ENCODE measurements around the gene APRT.
A peak's percentile ranks its signal among the peaks of the same experiment; 100 is the strongest.
"Not testable (repeated sequence)": the region's sequence is repeated elsewhere in the genome, so short reads cannot be mapped to it uniquely, and the experiment has no call there.

The APRT gene

DNA sequence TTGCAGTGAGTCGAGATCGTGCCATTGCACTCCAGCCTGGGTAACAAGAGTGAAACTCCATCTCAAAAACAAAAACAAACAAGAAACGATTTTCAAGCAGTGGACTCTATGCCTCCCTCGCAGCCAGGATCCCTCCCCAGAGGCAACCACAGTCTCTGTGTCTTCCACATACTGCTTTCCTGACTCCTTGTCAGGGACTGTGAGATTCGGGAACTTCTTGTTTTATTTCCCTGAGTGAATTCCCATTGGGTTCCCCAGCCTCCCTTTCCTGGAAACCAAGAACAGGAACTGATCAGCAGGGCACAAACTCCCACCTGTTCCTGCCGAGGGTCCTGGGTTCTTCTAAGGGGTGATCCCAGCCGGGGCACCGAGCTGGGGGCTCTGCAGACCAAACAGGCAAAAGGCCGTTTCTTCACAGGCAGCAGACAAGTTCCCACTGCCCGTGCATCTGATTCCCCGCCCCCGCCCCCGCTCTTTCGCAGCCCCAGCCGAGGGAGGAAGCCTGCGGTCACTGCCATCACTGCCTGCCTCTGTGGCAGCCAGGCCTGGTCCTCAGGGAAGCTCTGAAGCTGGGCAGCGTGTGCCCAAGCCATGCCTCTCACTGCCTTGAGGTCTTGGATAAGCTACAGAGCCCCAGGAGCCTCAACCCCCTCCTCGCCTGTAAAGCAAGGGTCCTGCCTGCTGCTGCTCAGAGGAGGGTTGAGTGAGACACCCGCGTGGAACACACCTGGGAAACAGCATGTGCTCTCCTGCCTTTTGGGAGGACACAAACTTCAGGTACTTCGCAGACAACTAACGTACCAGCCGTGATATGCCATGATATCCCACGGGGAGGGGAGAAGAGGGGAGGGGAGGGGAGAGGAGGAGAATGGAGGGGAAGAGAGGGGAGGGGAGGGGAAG lies 21.2 kb downstream of the APRT start:
- peak in 1 of 2 donors; percentile 63 for DNase-seq (ENCODE audit: extremely low read depth in 1 of 2, low read depth in 1 of 2)

DNA sequence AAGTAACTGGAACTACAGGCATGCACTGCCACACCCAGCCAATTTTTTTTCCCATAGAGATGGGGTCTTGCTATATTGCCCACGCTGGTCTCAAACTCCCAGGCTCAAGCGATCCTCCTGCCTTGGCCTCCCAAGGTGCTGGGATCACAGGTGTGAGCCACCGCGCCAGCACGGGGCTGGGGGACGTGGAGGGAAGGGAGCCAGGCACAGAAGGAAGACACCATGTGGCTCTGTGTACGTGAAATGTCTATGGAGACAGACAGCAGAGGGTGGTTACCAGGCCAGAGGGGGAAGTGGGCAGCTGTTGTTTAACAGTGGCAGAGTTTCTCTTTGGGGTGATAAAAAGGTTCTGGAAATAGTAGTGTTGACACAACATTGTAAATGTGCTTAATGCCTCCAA lies 22.1 kb downstream of the APRT start:
- DNase-seq (ENCODE audit: extremely low read depth in 1 of 2, low read depth in 1 of 2): no peak

DNA sequence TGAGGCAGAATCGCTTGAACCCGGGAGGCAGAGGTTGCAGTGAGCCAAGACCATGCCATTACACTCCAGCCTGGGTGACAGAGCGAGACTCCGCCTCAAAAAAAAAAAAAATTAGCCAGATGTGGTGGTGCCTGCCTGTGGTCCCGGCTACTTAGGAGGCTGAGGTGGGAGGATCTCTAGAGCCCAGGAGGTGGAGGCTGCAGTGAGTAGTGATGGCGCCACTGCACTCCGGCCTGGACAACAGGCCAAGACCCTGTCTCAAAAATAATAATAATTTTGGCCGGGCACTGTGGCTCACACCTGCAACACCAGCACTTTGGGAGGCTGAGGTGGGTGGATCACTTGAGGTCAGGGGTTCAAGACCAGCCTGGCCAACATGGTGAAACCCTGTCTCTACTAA lies 23.0 kb downstream of the APRT start:
- DNase-seq (ENCODE audit: extremely low read depth in 1 of 2, low read depth in 1 of 2): not testable (repeated sequence)

DNA sequence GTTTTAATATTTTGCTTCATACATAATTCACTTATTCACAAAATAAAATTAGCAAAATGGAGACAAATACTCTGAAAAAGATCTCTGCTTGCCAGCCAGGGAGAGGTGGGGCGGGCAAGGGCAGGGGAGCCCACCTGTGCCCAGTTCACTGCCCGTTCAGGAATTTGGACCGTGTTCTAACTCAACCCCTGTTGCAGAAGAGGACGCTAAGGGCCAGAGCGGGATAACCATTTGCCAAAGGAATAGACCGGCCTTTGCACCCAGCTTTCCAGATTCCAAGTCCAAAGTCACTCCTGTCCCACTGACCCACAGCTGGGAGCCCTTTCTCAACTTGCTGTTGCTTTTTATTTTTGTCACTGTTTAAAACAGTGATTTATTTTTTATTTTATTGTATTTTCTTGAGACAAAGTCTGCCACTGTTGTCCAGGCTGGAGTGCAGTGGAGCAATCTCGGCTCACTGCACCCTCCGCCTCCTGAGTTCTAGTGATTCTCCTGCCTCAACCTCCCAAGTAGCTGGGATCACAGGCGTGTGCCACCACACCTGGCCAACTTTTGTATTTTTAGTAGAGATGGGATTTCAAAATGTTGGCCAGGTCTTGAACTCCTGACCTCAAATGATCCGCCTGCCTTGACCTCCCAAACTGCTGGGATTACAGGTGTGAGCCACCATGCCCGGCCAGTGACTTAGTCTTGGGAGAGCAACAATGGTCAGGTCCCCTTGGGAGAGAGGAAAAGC lies 24.0 kb downstream of the APRT start:
- no peak for DNase-seq (ENCODE audit: extremely low read depth in 1 of 2, low read depth in 1 of 2)

DNA sequence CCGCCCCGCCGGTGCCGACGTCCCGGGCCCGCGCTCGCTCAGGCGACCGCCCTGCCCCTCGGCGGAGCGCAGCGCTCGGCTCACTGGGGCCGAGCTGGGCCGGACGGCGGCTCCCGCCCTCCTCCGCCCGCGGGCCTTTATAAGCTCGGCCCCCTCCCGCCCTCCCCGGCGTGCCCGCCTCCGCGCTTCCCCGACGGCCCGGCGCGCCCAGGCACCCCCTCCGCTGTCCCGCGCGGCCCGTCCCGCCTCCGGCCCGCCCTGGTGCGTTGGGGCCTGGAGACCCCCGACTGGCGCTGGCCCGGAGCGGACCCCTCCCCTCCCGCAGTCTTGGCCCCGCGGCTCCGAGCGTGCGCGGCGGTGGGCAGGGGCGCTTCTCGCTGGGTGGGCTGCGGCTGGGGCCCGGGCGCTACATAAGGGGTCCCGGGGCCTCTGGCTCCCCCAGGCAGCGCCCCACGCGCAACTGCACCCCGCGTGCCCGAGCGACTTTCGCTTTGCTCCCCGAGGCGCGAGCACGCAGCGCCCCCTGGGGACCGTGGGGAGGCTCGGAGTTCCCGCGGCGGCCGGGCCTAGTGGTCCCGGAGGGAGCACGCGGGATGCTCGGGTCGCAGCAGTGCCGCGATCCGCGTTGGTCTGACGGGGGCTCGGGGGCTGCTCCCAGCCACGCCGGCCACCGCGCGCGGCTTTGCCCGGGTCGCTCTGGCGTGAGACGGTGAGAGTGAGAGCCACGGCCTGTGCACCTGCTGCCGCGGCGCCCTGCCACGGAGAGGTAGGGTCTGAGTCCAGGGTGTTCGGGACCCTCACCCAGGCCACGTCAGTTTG lies 26.4 kb downstream of the APRT start, which contains the start of gene PIEZO1:
TSS of gene PIEZO1 (minus strand) at position 115 of the 819 bp plus-strand sequence. CDS start 256 bp downstream, outside the sequence.
- DNase-seq (ENCODE audit: extremely low read depth in 1 of 2, low read depth in 1 of 2): no peak

DNA sequence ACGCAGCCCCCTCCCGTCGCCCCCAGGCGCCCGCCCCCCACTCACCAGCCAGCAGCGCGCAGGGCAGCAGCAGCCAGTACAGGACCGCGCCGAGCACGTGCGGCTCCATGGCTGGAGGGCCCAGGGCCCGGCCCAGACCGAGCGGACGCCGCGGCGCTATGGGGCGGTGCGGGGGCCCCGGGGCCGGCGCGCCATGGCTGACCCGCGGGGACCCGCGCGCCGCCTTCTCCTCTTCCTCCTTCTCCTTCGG lies 26.9 kb downstream of the APRT start:
- DNase-seq (ENCODE audit: extremely low read depth in 1 of 2, low read depth in 1 of 2): no peak

DNA sequence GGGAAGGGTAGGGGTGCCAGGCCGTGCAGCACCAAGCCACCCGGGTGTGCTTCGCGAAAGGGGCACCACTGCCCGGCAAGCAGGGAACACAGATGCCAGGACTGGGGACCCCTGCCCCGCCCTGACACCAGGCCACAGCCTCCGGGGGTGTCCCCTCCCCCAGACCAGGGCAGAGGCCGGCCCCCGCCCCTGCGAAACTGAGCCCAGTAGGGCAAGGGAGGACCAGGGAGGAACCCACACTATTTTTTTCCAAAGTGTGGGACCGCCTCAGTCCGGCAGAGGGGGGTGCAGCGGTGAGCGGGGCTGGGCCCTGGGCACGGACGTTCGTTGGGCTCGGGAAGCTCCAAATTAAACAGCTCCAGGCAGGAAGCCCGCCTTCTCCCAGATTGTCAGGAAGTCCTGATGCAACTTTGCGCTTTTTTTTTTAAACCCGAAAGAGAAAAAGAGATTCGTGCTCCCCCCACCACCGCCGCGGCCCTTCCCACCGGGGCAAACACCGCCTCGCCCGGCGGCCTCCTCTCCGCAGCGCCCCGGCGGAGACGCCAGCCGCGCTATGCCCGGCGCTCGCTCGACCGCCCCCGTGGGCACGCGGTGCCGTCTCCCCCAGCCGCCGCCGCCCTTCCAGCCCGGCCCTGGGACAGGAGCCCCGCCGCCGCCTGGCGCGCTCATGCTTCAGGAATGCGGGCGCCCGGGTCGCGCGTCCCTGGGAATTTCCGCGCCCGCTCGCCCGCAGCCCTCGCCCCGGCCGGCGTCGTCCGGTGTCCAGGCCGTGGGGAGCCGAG lies 27.5 kb downstream of the APRT start:
- DNase-seq (ENCODE audit: extremely low read depth in 1 of 2, low read depth in 1 of 2): no peak

DNA sequence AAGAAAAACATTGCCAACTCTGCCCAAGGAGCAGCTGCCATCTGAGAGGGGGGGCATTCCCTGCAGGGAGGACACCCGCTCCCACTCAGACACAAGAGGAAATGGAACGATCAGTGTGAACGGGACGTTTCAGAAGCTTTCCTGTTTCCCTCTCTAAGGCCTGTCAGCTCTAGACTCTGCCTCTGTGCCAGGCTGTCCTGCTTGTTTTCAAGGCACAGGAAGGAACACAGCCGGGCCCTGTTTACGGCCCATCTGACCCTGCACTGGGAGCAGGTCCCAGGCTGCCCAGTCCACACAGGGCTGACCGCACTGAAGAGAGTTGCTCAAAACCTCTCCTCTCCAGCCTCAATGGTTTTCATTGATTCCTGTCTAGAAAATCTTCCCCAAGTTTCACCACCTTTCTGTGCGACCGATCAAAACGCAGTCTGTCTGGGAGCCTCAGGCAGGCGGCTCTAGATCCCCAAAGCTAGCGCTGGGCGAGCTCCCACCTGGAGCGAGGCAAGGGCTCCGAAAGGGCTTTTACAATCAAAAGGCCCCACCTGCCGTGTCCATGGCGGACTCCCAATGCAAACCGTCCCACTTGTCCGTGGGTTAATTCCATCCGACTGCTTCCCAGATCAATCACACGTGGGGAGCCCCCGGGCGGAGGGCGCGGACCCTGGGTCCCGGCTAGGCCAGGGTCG lies 28.2 kb downstream of the APRT start:
- DNase-seq (ENCODE audit: extremely low read depth in 1 of 2, low read depth in 1 of 2): no peak

DNA sequence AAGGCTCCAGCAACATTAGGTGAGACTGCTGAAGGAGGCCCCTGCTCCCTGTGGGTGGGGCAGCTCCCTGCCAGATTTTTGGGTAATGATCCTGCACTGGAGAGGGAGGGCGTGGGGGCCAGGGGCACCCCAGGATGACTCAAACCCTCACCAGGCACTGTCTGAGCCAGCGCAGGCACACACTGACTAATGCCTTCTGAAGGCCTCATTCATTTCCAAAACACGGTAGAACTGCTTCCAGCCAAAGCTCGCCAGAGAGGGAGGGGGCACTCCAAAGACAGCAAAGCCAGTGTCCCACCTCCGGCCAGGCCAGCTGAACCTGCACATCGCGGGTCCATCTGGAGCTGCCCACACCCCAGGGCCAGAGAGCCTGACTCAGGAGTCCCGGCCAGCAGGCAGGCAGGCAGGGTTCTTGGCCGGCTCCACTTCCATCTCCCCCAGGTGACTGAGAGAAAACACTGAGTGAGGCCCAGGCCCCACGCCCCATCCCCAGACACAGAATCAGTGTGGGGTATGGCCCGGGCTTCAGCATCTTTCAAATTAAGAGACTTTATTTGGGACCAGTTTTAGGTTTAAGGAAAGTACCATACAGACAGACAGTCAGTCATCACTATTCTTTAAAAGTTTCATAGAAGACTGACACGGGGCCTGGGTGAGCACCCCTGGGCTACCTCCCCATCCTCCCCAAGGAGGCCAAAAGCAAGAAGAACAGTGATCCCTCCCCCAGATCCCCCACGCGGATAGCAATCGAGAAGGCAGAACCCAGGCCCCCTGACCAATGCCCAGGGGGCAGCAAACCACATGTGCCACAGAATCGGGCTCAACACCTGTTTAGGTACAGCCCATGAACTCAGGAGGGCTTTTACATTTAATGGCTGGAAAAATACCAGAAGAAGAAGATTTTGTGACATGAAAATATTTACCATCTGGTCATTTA lies 29.0 kb downstream of the APRT start:
- DNase-seq (ENCODE audit: extremely low read depth in 1 of 2, low read depth in 1 of 2): peak; percentile 56 to 83

DNA sequence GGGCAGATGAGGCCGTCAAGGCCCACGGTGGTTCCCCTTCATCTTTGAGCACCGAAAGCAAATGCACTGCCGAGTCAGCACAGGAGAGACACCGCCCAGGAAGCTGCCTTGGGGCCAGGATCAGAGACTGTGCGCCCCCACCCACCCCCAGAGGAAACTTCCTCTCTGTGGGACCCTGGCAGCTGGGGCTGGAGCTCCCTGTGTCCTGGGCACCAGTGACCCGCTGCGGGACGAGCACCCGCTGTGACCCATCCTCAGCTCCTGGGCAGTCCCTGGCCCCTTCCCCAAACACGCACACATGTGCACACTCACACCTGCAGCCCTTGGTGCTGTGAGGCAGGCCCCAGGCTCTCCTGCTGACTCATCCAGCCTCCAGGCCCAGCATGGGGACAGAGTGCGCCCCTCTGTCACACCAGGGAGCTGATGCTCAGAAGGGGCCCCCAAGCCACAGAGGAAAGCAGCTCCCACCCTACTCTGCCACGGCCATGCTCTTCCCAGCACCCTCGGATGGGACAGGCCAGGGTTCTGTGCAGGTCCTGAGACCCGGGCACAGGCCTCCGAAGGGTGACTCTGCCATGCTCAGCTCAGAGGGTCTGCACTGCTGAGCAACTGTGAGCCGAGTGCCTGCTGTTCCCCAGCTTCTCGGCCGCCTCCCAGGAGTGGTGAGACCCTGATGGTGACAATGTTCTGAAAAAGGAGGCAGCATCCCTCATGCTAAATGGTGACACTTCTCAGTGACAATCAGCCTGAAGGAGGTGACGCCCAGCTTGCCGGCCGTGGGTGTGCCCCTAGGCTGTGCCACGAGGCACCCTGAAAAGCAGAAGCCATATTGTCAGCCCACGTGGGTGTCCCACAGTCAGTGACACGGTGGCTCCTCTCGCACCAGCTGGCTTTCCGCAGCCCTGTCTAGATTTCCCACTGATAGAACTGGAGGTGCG lies 30.3 kb downstream of the APRT start:
- peak in 1 of 2 donors; percentile 81 for DNase-seq (ENCODE audit: extremely low read depth in 1 of 2, low read depth in 1 of 2)

DNA sequence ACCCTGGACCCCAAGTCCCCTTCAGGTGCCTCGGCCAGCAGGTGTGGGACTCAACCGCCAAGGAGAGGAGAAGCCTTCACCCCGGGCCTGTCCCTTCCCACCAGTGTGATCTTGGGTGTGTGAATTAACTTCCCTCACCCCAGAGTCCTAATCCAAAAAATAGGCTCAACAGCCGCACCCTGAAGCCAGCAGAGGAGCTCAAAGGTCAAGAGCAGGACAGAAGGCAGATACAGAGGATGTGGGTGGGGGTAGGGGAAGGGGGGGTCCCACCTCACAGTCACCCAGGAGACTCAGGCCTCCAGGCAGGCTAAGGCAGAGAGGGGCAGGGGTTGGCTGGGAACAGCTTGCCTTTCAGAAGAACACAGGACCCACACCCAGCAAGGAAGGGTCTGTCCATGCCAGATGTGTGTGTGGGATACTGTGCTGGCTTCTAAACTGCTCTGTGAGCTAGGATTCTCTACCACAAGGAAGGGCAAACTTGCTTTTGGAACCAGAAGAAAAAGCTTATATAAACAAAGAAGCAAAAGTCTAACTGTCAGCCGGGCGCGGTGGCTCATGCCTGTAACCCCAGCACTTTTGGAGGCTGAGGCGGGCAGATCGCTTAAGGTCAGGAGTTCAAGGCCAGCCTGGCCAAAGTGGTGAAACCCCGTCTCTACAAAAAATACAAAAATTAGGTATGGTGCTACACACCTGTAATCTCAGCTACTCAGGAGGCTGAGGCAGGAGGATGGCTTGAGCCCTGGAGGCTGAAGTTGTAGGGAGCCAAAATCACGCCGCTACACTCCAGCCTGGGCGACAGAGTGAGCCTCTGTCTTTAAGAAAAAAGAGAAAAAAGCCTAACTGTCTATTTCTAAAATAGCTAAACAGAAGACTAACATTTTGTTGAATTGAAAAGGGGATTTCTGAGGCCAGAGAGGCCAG lies 31.3 kb downstream of the APRT start:
- DNase-seq (ENCODE audit: extremely low read depth in 1 of 2, low read depth in 1 of 2): no peak

DNA sequence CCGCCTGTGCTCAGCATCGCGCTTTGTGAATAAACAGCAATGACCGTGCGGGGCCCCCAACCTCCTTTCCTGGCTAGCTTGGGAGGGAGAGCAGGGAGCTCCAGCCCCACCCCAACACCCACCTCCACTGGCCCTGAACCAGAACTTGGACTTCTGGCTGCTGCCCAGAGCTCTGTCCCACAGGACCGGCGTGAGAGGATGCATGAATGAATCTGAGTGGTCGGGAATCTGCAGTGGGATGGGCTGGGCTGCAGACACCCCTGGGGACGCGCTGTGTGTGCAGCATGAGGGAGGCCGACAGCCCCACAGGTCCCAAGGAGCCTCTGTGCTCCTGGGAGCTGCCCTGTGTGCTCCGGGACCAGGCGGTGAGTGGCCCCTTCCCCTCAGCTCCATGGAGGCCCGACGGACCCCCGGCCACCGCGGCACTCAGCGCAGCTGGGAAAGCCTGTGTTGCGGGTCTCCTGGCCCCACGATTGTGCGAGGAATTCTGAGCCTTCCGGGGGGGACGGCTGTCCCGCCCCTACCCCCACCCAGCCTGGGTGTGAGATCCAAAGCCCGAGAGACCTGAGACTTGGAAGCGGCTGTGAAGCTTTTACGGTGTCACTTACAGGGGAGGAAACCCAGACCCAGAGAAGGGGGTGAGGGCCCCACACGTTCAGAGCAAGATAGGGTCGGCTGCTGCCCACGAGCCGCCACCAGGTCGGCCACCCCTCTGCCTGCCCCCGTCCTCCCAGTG lies 32.2 kb downstream of the APRT start:
- no peak for DNase-seq (ENCODE audit: extremely low read depth in 1 of 2, low read depth in 1 of 2)

DNA sequence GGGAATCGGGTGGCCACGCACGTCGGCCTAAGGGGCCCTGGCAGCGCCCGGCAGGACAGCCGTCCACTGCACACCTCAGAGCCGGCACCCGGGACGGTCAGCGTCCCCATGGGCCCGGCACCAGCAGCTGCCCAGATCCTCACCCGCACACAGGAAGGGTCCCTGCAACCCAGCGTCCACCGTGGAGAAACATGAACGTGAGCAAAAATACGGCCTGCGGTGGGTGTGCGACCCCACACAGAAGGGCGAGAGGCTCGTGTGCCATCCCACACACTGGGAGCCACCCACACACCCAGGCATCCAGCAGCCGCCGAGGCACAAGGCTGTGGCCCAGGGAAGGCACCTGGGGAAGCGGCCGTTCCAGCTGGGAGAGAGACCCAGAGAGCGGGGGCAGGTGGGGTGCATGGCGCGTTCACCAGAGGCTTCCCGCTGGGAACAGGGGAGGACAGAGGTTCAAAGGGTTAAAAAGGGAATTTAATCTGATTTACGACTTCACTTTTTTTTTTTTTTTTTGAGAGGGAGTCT lies 33.1 kb downstream of the APRT start:
- no peak for DNase-seq (ENCODE audit: extremely low read depth in 1 of 2, low read depth in 1 of 2)

DNA sequence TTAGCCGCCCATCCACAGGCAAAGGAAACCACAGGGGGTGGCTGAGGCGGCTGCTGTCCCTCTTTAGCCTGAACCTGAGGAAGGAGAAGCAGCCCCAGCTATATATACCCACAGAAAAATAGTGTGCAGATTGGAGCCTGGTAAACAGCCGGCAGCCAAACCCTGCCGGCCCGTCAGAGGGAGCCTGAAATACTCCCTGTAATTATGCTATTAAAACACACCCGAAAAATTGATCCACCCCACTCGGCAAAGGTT lies 33.5 kb downstream of the APRT start:
- no peak for DNase-seq (ENCODE audit: extremely low read depth in 1 of 2, low read depth in 1 of 2)

DNA sequence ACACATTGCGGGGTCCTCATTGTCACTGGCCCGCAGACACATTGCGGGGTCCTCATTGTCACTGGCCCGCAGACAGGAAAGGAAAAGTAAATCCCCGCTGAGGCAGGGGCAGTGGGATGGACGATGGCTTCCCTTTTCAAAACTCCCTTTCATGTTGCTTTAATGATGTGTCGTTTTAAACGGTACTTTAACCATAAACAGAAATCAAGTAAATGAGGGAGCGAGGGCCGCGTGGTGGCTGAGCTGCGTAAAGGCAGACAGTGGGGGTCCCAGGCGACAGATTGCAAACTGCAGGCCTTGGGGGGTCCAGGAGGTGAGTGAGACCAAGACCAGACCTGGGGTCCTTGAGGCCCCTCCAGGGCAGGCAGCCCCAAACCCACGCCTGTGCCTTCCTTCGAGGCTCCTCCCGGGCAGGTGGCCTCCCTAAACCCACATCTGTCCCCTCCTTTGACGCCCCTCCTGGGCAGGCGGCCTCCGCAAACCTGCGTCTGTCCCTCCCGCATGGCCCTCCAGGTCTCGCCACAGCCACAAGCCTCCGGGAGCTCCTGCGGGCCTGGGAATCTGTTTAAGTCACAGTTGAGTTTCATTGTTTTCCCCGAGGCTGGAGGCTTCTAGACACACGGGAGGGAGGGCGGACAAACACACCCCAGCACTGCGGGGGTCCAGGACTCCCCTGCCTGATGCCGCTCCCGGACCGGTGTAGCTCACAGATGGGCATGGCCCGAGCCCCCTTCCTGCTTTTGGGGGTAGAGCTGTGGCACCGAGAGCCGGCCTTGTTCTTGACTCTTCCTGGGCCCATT lies 34.1 kb downstream of the APRT start:
- DNase-seq (ENCODE audit: extremely low read depth in 1 of 2, low read depth in 1 of 2): no peak

Data from stimulated activated CD8-positive, alpha-beta memory T cell treated with anti-CD3 and anti-CD28 coated beads, Interleukin-7, amount 100 ng/mL, for 48 hours (primary cell).